ENCODE data around the gene RICTOR. TPM values are rescaled to one million over a fixed set of nuclear protein-coding genes. Genes with fewer than 3 reads are reported as not detected.

The RICTOR gene
- total RNA-seq, 1 experiment from 2014 or later, result 28.1 TPM

DNA sequence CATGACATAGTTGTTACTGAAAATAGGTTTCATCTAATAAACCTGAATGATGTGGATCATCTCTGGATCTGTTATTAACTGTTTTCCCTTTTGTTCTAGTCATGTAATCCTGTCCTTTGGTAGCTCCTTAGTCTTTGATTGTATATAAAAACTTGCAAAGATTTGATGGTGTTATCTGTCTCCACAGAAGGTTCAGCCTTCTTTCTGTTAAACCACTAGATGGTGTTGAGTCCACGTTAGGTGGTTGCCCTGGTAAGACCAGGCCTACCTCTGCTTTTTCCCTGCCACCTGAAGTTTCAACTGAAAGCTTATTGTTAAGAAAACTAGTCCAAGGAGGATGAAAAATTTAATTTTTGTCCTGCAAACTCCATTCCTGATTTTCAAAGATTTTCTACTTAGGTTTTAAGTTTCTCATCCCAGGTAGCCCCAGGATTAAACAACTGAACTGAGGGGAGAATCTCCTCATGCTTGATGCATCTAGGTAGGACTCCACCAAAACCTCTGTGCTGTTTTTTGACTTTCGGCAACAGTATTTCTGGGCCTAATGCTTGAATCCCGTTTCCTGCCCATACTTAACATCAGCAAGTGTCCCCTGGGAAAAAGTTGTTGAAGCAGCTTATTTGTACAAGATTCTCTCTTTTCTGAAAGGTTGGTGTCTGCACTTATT, 68.5 kb downstream of the RICTOR start:
- Histone ChIP-seq H3K27me3 (ENCODE audit: low read length) (no peaks in the 10 kb centered on the region), H2AFZ (ENCODE audit: low read length) (no peak overlapping the region), H3K9me3 (ENCODE audit: low read length) (no peaks in the 10 kb centered on the region), H3K4me2 (ENCODE audit: low read length) (no peak overlapping the region), H3K79me2 (ENCODE audit: low read length) (no peaks in the 10 kb centered on the region), H3K4me3 (ENCODE audit: low read length) (no peak overlapping the region), H3K9ac (ENCODE audit: low read length) (no peak overlapping the region), H3K9me2 (replicated peaks; ENCODE audit: low read length) (no peaks in the 10 kb centered on the region), H3K36me3 (ENCODE audit: low read depth, low read length) (peaks cover 2% of the 10 kb centered on the region; the same call in 1 of the 2 replicates), H3F3A (ENCODE audit: low read length, unreplicated experiment) (no peaks in the 10 kb centered on the region), H4K20me1 (ENCODE audit: low read length) (no peaks in the 10 kb centered on the region), H3K27ac (ENCODE audit: low read length) (no peak overlapping the region), H3K4me1 (ENCODE audit: insufficient read depth, low read length) (no peaks in the 10 kb centered on the region)
- intact Hi-C loops (cut with micrococcal nuclease), result loop anchor here (2.0 to 10.0 kb wide), 5 partner anchors 37 to 277 kb away; partner anchors contain the start of gene RICTOR
- ATAC-seq (peak; percentile 79), DNase-seq (peak; percentile 55)
- TF ChIP-seq, protein P1, sequence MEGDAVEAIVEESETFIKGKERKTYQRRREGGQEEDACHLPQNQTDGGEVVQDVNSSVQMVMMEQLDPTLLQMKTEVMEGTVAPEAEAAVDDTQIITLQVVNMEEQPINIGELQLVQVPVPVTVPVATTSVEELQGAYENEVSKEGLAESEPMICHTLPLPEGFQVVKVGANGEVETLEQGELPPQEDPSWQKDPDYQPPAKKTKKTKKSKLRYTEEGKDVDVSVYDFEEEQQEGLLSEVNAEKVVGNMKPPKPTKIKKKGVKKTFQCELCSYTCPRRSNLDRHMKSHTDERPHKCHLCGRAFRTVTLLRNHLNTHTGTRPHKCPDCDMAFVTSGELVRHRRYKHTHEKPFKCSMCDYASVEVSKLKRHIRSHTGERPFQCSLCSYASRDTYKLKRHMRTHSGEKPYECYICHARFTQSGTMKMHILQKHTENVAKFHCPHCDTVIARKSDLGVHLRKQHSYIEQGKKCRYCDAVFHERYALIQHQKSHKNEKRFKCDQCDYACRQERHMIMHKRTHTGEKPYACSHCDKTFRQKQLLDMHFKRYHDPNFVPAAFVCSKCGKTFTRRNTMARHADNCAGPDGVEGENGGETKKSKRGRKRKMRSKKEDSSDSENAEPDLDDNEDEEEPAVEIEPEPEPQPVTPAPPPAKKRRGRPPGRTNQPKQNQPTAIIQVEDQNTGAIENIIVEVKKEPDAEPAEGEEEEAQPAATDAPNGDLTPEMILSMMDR (conservative IDR thresholded peaks at IDR 0.05; ENCODE audit: low read depth, low read length), result peak; percentile 80
- TF ChIP-seq EZH2phosphoT487 (IDR thresholded peaks at IDR 0.05; ENCODE audit: borderline replicate concordance, low read length), result no peak
- TF ChIP-seq EZH2 (IDR thresholded peaks at IDR 0.05; ENCODE audit: low read length, unreplicated experiment), result no peak
- no TSS peak for BruUV-seq (replicated peaks)
- POLR2A ChIA-PET (ENCODE audit: unreplicated experiment), result no interaction called here
- CTCF ChIA-PET, result interaction anchor here (0.6 to 1.2 kb wide), 5 partner anchors 67 to 309 kb away, joined by 3 read pairs; no protein-coding TSS in a partner anchor

DNA sequence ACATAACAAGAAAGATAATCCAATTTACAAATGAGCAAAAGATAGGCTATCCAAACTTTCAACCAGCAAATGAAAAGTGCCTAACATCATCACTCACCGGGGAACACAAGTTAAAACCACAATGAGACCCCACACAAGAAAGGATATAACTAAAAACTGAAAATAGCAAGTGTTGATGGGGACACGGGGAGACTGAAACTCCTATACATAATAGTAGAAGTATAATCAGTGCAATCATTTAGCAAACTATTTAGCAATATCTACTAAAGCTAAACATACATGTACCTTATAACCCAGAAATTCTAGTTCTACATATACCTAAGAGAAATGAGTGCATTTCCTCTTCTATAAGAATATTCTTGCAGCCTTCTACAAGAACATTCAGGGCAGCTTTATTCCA, 72.5 kb downstream of the RICTOR start:
- H3K27ac ChIP-seq (ENCODE audit: low read length), result no peak overlapping the region
- H3K4me1 ChIP-seq (ENCODE audit: insufficient read depth, low read length), result no peaks in the 10 kb centered on the region
- no TSS peak for BruUV-seq (replicated peaks)
- POLR2A ChIA-PET (ENCODE audit: unreplicated experiment), result interaction anchor here (0.7 kb wide), 1 partner anchor 114 kb away, joined by 10 read pairs; no protein-coding TSS in a partner anchor
- H3K36me3 ChIP-seq (ENCODE audit: low read depth, low read length), result 0 out of 2 replicates have a peak, but pooled peaks cover 6% of the 10 kb centered on the region
- no peak for DNase-seq
- H4K20me1 ChIP-seq (ENCODE audit: low read length), result no peaks in the 10 kb centered on the region
- no peaks in the 10 kb centered on the region for H3K79me2 ChIP-seq (ENCODE audit: low read length)
- no peak overlapping the region for H3K4me3 ChIP-seq (ENCODE audit: low read length)
- intact Hi-C loops (cut with micrococcal nuclease), result loop anchor here (10.0 kb wide), 1 partner anchor 193 kb away; no protein-coding TSS in a partner anchor
- H3F3A ChIP-seq (ENCODE audit: low read length, unreplicated experiment), result no peaks in the 10 kb centered on the region
- CTCF ChIA-PET, result interaction anchor here (0.5 kb wide), 1 partner anchor 8 kb away, joined by 3 read pairs; no protein-coding TSS in a partner anchor
- H3K9me3 ChIP-seq (ENCODE audit: low read length), result no peaks in the 10 kb centered on the region
- H3K27me3 ChIP-seq (ENCODE audit: low read length), result no peaks in the 10 kb centered on the region
- TF ChIP-seq, protein P1 (conservative IDR thresholded peaks at IDR 0.05; ENCODE audit: low read depth, low read length), result no peak
- no peak for TF ChIP-seq EZH2 (IDR thresholded peaks at IDR 0.05; ENCODE audit: low read length, unreplicated experiment)
- TF ChIP-seq EZH2phosphoT487 (IDR thresholded peaks at IDR 0.05; ENCODE audit: borderline replicate concordance, low read length), result no peak
- no peak overlapping the region for H3K9ac ChIP-seq (ENCODE audit: low read length)
- no peak for ATAC-seq
- no peak overlapping the region for H2AFZ ChIP-seq (ENCODE audit: low read length)
- H3K9me2 ChIP-seq (replicated peaks; ENCODE audit: low read length), result no peaks in the 10 kb centered on the region
- no peak overlapping the region for H3K4me2 ChIP-seq (ENCODE audit: low read length)

DNA sequence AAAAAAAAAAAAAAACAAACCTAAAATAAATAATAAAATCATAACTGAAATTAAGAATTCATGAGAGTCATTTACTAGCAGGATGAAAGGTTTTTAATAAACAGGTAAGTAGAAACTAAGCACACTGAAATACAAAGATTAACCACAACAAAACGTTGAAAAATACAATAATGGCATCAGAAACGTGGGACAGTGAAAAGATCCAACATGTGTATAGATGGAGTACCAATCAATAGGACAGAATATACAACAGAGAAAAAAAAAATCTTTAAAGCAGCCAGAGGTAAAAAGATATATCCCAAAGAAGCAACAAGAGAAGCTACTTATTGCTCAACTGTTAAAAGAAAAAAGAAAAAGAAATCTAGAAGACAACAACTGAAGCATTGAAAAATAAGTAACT, 75.2 kb downstream of the RICTOR start:
- Histone ChIP-seq H3K9me2 (replicated peaks; ENCODE audit: low read length) (no peaks in the 10 kb centered on the region), H3K79me2 (ENCODE audit: low read length) (no peaks in the 10 kb centered on the region; the same call in 1 of the 2 replicates), H3F3A (ENCODE audit: low read length, unreplicated experiment) (no peaks in the 10 kb centered on the region), H2AFZ (ENCODE audit: low read length) (no peak overlapping the region), H3K4me3 (ENCODE audit: low read length) (no peak overlapping the region), H3K4me2 (ENCODE audit: low read length) (no peak overlapping the region), H3K9me3 (ENCODE audit: low read length) (no peaks in the 10 kb centered on the region), H3K27me3 (ENCODE audit: low read length) (no peaks in the 10 kb centered on the region), H3K36me3 (ENCODE audit: low read depth, low read length) (peaks cover 6% of the 10 kb centered on the region; the same call in 1 of the 2 replicates), H3K27ac (ENCODE audit: low read length) (no peak overlapping the region), H4K20me1 (ENCODE audit: low read length) (no peaks in the 10 kb centered on the region), H3K4me1 (ENCODE audit: insufficient read depth, low read length) (no peaks in the 10 kb centered on the region), H3K9ac (ENCODE audit: low read length) (no peak overlapping the region)
- BruUV-seq (replicated peaks), result no TSS peak
- no peak for DNase-seq
- TF ChIP-seq EZH2phosphoT487 (IDR thresholded peaks at IDR 0.05; ENCODE audit: borderline replicate concordance, low read length) (no peak), EZH2 (IDR thresholded peaks at IDR 0.05; ENCODE audit: low read length, unreplicated experiment) (no peak)
- TF ChIP-seq, protein P1 (conservative IDR thresholded peaks at IDR 0.05; ENCODE audit: low read depth, low read length), result no peak
- CTCF ChIA-PET, result no interaction called here
- intact Hi-C loops (cut with micrococcal nuclease), result loop anchor here (10.0 kb wide), 1 partner anchor 576 kb away; no protein-coding TSS in a partner anchor
- ATAC-seq, result no peak
- POLR2A ChIA-PET (ENCODE audit: unreplicated experiment), result no interaction called here

All from PC-3 (cell line).